HG02884 (cell line): Measurements from ENCODE around the gene MYO6.
"Not testable (repeated sequence)": the region's sequence is repeated elsewhere in the genome, so short reads cannot be mapped to it uniquely, and the experiment has no call there.

Source experiments
- ATAC-seq: cut with Tn5 transposase; IDR thresholded peaks from one replicate; pipeline ENCODE4 v1.9.1; 2021; ENCODE audit warnings: mild to moderate bottlenecking, moderate library complexity; ENCODE audit not compliant: unreplicated experiment

The MYO6 gene

GRCh38 chr6:75748743-75749538 lies at the start of gene MYO6:
Gene MYO6, plus strand, starts transcription at chr6:75749239. Its CDS starts 68,309 bp downstream, at chr6:75817548.
- peak; percentile 77 for ATAC-seq

GRCh38 chr6:75708334-75708733 lies 40.7 kb upstream of the MYO6 start:
- ATAC-seq = not testable (repeated sequence)

- no peak for ATAC-seq
Observed at GRCh38 chr6:75711173-75711572, 37.9 kb upstream of the MYO6 start.

GRCh38 chr6:75719133-75719532 lies 29.9 kb upstream of the MYO6 start:
- ATAC-seq = no peak

GRCh38 chr6:75723382-75723781 lies 25.7 kb upstream of the MYO6 start:
- no peak for ATAC-seq

GRCh38 chr6:75727206-75727605 lies 21.8 kb upstream of the MYO6 start:
- ATAC-seq = no peak

- not testable (repeated sequence) for ATAC-seq
Observed at GRCh38 chr6:75731029-75731428, 18.0 kb upstream of the MYO6 start.

GRCh38 chr6:75735491-75736186 lies 13.4 kb upstream of the MYO6 start:
- peak; percentile 72 for ATAC-seq

- no peak for ATAC-seq
Observed at GRCh38 chr6:75743971-75744370, 5.1 kb upstream of the MYO6 start.

- ATAC-seq = no peak
Observed at GRCh38 chr6:75745404-75745803, 3.6 kb upstream of the MYO6 start.

- no peak for ATAC-seq
Observed at GRCh38 chr6:75746221-75746620, 2.8 kb upstream of the MYO6 start.

- ATAC-seq = no peak
Observed at GRCh38 chr6:75747152-75747992, 1.7 kb upstream of the MYO6 start.

GRCh38 chr6:75748003-75748742 lies 866 bp upstream of the MYO6 start:
- no peak for ATAC-seq

GRCh38 chr6:75751443-75751842 lies 2.4 kb downstream of the MYO6 start:
- ATAC-seq = no peak

GRCh38 chr6:75752365-75752764 lies 3.3 kb downstream of the MYO6 start:
- ATAC-seq = no peak

- no peak for ATAC-seq
Observed at GRCh38 chr6:75755704-75756103, 6.7 kb downstream of the MYO6 start.

GRCh38 chr6:75757295-75757694 lies 8.3 kb downstream of the MYO6 start:
- no peak for ATAC-seq

GRCh38 chr6:75758061-75758460 lies 9.0 kb downstream of the MYO6 start:
- no peak for ATAC-seq

GRCh38 chr6:75759207-75759606 lies 10.2 kb downstream of the MYO6 start:
- ATAC-seq = no peak

GRCh38 chr6:75760320-75760719 lies 11.3 kb downstream of the MYO6 start:
- ATAC-seq = no peak

- no peak for ATAC-seq
Observed at GRCh38 chr6:75761489-75761888, 12.4 kb downstream of the MYO6 start.
